SH-SY5Y (cell line): ENCODE measurements around the gene MAGEA9B.

Experiments used
- GATA2 ChIP-seq: IDR thresholded peaks from 2 replicates; pipeline ENCODE4 v1.6.1; 2011; ENCODE audit warnings: mild to moderate bottlenecking, low read depth, low read length
- GATA3 ChIP-seq: IDR thresholded peaks from 2 replicates; pipeline ENCODE4 v1.6.1; 2011; ENCODE audit warnings: low read depth, mild to moderate bottlenecking, low read length, moderate library complexity

DNA sequence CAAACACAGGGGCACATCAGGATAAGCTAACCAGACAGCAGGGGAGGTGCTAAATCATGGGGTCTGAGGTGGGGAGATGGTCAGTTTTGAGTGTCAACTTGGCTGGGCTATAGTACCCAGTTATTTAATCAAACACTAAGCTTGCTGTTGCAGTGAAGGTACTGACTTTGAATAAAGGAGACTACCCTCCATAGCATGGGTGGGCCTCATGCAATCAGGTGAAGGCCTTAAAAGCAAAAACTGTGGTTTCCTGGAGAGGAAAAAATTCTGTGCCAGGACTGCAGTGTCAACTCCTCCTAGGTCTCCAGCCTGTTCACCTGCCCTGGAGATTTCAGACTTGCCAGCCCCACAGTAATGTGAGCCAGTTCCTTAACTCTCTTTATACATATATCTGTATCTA, 20.4 kb upstream of the MAGEA9B start:
- TF ChIP-seq GATA2 (no peak), GATA3 (no peak)
